A673 (cell line): ENCODE results near the gene VAPB. TPM values are rescaled to one million over a fixed set of nuclear protein-coding genes. Genes with fewer than 3 reads are reported as not detected.

Experiments used
- BruUV-seq: library from RNA; stranded (reverse); fragments of 400-500 nt; replicated peaks from 2 replicates; lab custom pipeline; 2021; lab: Mats Ljungman, UMichigan
- CTCF ChIA-PET: fragments of 300-600 bp; sonication (Branson Sonifier 250); formaldehyde crosslinking; loops from one replicate; lab custom pipeline; 2022; ENCODE audit warnings: antibody characterized with exemption; lab: Charles Lee
- POLR2A ChIA-PET: fragments of 300-600 bp; sonication (Branson Sonifier 250); formaldehyde crosslinking; loops from one replicate; lab custom pipeline; 2022; ENCODE audit warnings: antibody characterized with exemption; ENCODE audit not compliant: low non-redundant PET; lab: Charles Lee
- DNase-seq: peaks from one replicate; pipeline ENCODE4 v3.0.0-alpha.2; 2015; ENCODE audit warnings: low spot score
- H3K27ac ChIP-seq: fragments of 200-600 bp; sonication (generic); 2 replicates; pipeline ENCODE4 v1.5.1; 2016; ENCODE audit warnings: mixed run types, low read depth, mild to moderate bottlenecking, mixed read lengths, antibody characterized with exemption, low read length; ENCODE audit not compliant: poor library complexity, severe bottlenecking
- H3K27me3 ChIP-seq: fragments of 200-600 bp; sonication (generic); replicated peaks from 2 replicates; pipeline ENCODE4 v1.6.1; 2017; ENCODE audit warnings: mixed run types, low read depth, mild to moderate bottlenecking, mixed read lengths, antibody characterized with exemption, low read length; ENCODE audit not compliant: insufficient read depth, poor library complexity
- H3K36me3 ChIP-seq: fragments of 200-600 bp; sonication (generic); 2 replicates; pipeline ENCODE4 v1.6.1; 2016; ENCODE audit warnings: mixed run types, mild to moderate bottlenecking, mixed read lengths, antibody characterized with exemption, low read length; ENCODE audit not compliant: insufficient read depth, poor library complexity, severe bottlenecking
- H3K4me1 ChIP-seq: fragments of 200-600 bp; sonication (generic); 2 replicates; pipeline ENCODE4 v1.6.1; 2017; ENCODE audit warnings: mixed run types, mild to moderate bottlenecking, mixed read lengths, antibody characterized with exemption, low read length; ENCODE audit not compliant: insufficient read depth, poor library complexity, severe bottlenecking
- H3K4me3 ChIP-seq: fragments of 200-600 bp; sonication (generic); 2 replicates; pipeline ENCODE4 v1.5.1; 2016; ENCODE audit warnings: low read depth, mixed run types, mild to moderate bottlenecking, mixed read lengths, low read length; ENCODE audit not compliant: poor library complexity, severe bottlenecking
- H3K9me3 ChIP-seq: fragments of 200-600 bp; sonication (generic); 2 replicates; pipeline ENCODE4 v1.6.1; 2016; ENCODE audit warnings: mixed run types, low read depth, mild to moderate bottlenecking, mixed read lengths, antibody characterized with exemption, low read length; ENCODE audit not compliant: poor library complexity, severe bottlenecking
- EZH2 ChIP-seq: fragments of 200-600 bp; sonication (generic); IDR thresholded peaks from 2 replicates; pipeline ENCODE4 v1.6.1; 2017; ENCODE audit warnings: borderline replicate concordance, low read depth, mild to moderate bottlenecking, mixed read lengths, antibody characterized with exemption, low read length; ENCODE audit not compliant: poor library complexity, severe bottlenecking
- intact Hi-C: fragments of 100-400 bp; cut with micrococcal nuclease; formaldehyde crosslinking; loops from one replicate; pipeline ENCODE4 v1.10.0; 2022; ENCODE audit not compliant: unreplicated experiment
- total RNA-seq: library from RNA; stranded (reverse); gene quantifications from 2 replicates; pipeline ENCODE4 v1.2.3, GENCODE V29; 2021
- TF ChIP-seq, protein P1 (sequence below): fragments of 300-800, 200-600 bp; sonication (generic); conservative IDR thresholded peaks from 2 replicates; pipeline ENCODE4 v1.5.1; 2017; ENCODE audit warnings: low read depth, mild to moderate bottlenecking, antibody characterized with exemption, low read length, moderate library complexity, mixed read lengths

Gene VAPB
- total RNA-seq, 1 experiment from 2014 or later: 60.9 TPM

- DNase-seq: no peak
- Histone ChIP-seq H3K9me3 (no peaks in the 10 kb centered on the region), H3K4me1 (peaks cover 40% of the 10 kb centered on the region), H3K4me3 (no peak overlapping the region), H3K27me3 (no peaks in the 10 kb centered on the region), H3K36me3 (no peaks in the 10 kb centered on the region), H3K27ac (peak overlapping the region; percentile 73)
- intact Hi-C loops: no loop called here
- no peak for TF ChIP-seq EZH2
- TF ChIP-seq, protein P1, sequence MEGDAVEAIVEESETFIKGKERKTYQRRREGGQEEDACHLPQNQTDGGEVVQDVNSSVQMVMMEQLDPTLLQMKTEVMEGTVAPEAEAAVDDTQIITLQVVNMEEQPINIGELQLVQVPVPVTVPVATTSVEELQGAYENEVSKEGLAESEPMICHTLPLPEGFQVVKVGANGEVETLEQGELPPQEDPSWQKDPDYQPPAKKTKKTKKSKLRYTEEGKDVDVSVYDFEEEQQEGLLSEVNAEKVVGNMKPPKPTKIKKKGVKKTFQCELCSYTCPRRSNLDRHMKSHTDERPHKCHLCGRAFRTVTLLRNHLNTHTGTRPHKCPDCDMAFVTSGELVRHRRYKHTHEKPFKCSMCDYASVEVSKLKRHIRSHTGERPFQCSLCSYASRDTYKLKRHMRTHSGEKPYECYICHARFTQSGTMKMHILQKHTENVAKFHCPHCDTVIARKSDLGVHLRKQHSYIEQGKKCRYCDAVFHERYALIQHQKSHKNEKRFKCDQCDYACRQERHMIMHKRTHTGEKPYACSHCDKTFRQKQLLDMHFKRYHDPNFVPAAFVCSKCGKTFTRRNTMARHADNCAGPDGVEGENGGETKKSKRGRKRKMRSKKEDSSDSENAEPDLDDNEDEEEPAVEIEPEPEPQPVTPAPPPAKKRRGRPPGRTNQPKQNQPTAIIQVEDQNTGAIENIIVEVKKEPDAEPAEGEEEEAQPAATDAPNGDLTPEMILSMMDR: no peak
- BruUV-seq: no TSS peak
- CTCF ChIA-PET: no interaction called here
- POLR2A ChIA-PET: no interaction called here
These were observed 16.7 kb downstream of the VAPB start for GRCh38 chr20:58405504-58406291.

DNA sequence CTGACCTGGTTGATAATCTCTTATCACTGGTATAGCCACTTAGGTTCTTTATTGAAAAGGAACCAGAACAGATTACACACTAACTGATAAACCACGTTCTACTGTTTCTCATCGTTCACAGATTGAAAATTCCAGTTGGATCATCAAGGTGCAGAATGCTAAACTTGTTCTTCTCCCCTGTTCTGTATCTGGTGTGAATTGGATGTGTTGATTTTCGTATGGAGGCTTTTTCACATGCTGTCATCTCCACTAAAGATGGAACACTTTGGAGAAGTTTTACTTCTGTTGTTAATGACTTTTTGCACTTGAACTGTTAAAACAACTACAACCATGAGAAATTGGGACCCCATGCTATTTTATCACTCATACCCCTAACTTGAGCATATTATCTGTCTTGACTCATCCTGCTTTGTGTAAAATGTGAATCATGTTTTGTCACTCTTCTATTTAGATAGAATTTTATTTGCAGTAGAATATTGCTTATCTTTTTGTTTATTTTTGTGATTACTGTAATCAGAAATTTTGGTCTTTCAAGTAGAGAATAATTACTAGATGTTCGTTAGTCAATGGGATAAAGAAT, 17.5 kb downstream of the VAPB start:
- no peak overlapping the region for H3K4me3 ChIP-seq
- POLR2A ChIA-PET: no interaction called here
- no TSS peak for BruUV-seq
- peaks cover 40% of the 10 kb centered on the region for H3K4me1 ChIP-seq
- CTCF ChIA-PET: no interaction called here
- H3K9me3 ChIP-seq: no peaks in the 10 kb centered on the region
- H3K36me3 ChIP-seq: no peaks in the 10 kb centered on the region
- H3K27me3 ChIP-seq: no peaks in the 10 kb centered on the region
- intact Hi-C loops: no loop called here
- peak; percentile 53 for DNase-seq
- TF ChIP-seq, protein P1: no peak
- TF ChIP-seq EZH2: no peak
- H3K27ac ChIP-seq: peak overlapping the region; percentile 73

DNA sequence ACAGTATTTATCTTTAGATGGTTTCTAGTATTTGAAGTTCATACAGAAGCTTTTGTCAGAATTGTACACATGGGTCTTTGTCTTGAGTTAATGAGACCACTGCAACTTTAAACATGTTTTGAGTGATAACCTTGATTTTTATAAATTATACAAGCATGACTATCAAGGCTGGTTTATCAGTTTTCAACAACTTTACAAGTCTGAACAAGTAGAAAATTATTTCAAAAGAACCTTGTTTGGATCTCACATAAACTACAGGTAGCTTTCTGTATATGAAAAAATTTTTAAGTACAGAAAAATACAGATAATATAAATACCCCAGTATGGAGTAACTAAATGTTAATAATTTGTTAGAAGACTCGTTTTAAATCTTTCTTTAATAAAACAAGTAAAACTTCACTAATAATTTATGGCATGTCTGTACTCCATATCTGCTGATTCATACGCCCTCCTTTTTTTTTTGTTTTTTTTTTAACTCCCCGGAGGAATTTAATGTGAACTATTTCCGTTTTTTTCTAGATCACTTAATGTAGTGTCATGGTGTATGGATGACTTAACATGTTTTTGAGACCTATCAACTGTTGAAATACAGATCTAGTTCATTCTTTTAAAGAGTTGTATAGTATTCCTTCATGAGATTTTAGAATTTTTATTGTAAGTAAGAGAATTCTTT, 18.3 kb downstream of the VAPB start:
- TF ChIP-seq, protein P1: no peak
- no peak for TF ChIP-seq EZH2
- ChIA-PET CTCF (no interaction called here), POLR2A (no interaction called here)
- H3K36me3 ChIP-seq: no peaks in the 10 kb centered on the region
- H3K27ac ChIP-seq: peak overlapping the region; percentile 73
- intact Hi-C loops: no loop called here
- peaks cover 40% of the 10 kb centered on the region for H3K4me1 ChIP-seq
- peak; percentile 79 for DNase-seq
- no peaks in the 10 kb centered on the region for H3K9me3 ChIP-seq
- no peaks in the 10 kb centered on the region for H3K27me3 ChIP-seq
- H3K4me3 ChIP-seq: no peak overlapping the region
- BruUV-seq: no TSS peak
